Natural killer cell (primary cell): Measurements from ENCODE around the gene HDGFL3. TPM values are rescaled to one million over a fixed set of nuclear protein-coding genes. Genes with fewer than 3 reads are reported as not detected.

Source experiments
- ATAC-seq, 3 donors: fragments of 150-1000 bp in 2 of 3; fragments of 200-7000 bp in 1 of 3; cut with Tn5 transposase; 1 replicate in 1 of 3; 2 replicates in 2 of 3; pipeline ENCODE4 v1.10.0; 2021; ENCODE audit warnings: mild to moderate bottlenecking in 2 of 3, moderate library complexity in 2 of 3
- DNase-seq, 2 donors: peaks; one replicate each; pipeline versions ENCODE4 v3.0.0 to v3.0.0-alpha.2; 2013 to 2021; ENCODE audit warnings: mixed read lengths in 1 of 2
- H3K27ac ChIP-seq: one replicate; pipeline ENCODE4 v1.5.1; 2013; ENCODE audit warnings: mild to moderate bottlenecking, low read length
- H3K27me3 ChIP-seq: one replicate; pipeline ENCODE4 v1.6.1; 2013; ENCODE audit warnings: low read length; ENCODE audit not compliant: control insufficient read depth, insufficient read depth
- H3K36me3 ChIP-seq: one replicate; pipeline ENCODE4 v1.6.1; 2013; ENCODE audit warnings: low read length; ENCODE audit not compliant: control insufficient read depth, insufficient read depth
- H3K4me1 ChIP-seq: one replicate; pipeline ENCODE4 v1.6.1; 2013; ENCODE audit warnings: low read length; ENCODE audit not compliant: control insufficient read depth, insufficient read depth
- H3K4me3 ChIP-seq: one replicate; pipeline ENCODE4 v1.5.1; 2013; ENCODE audit warnings: low read length
- H3K9me3 ChIP-seq: one replicate; pipeline ENCODE4 v1.6.1; 2013; ENCODE audit warnings: low read length; ENCODE audit not compliant: control insufficient read depth, insufficient read depth
- H3K27ac Mint-ChIP-seq, 2 donors: one replicate each; pipeline ENCODE4 v1.8.0; 2022; ENCODE audit warnings: mild to moderate bottlenecking in 2 of 2, mixed read lengths in 2 of 2, moderate library complexity in 1 of 2
- H3K27me3 Mint-ChIP-seq, 2 donors: one replicate each; pipeline ENCODE4 v1.8.0; 2022; ENCODE audit warnings: low read depth in 2 of 2, mixed read lengths in 2 of 2
- H3K36me3 Mint-ChIP-seq: one replicate; pipeline ENCODE4 v1.8.0; 2022; ENCODE audit warnings: mixed read lengths
- H3K4me1 Mint-ChIP-seq, 2 donors: one replicate each; pipeline ENCODE4 v1.8.0; 2022; ENCODE audit warnings: mixed read lengths in 2 of 2
- H3K4me3 Mint-ChIP-seq: one replicate; pipeline ENCODE4 v1.8.0; 2022; ENCODE audit warnings: mild to moderate bottlenecking, moderate library complexity, mixed read lengths
- H3K9me3 Mint-ChIP-seq, 2 donors: one replicate each; pipeline ENCODE4 v1.8.0; 2022; ENCODE audit warnings: mixed read lengths in 2 of 2
- WGBS: methylation state at CpG from one replicate; pipeline ENCODE4 v1.1.7; 2013; ENCODE audit warnings: missing lambda C conversion rate; ENCODE audit not compliant: insufficient coverage; 5-methylcytosine and 5-hydroxymethylcytosine counted together
- intact Hi-C: fragments of 100-400 bp; cut with micrococcal nuclease; formaldehyde crosslinking; loops from one replicate; pipeline ENCODE4 v1.14.2; 2022
- total RNA-seq, 4 donors: library from RNA; stranded (reverse); fragments of 120-200 nt in 1 of 4; gene quantifications; one replicate each; pipeline versions ENCODE4 v1.2.3 to v1.2.4, GENCODE V29; 2013 to 2022
- TF ChIP-seq, protein P1 (sequence below): fragments of 200-600 bp; IDR thresholded peaks from one replicate; pipeline ENCODE4 v1.8.0; 2022; ENCODE audit warnings: antibody characterized with exemption

The HDGFL3 gene
- total RNA-seq, 3 donors from 2014 or later (not counting 1 experiment from before 2014, with no cell fraction given), result 13.0 to 25.3 (median 21.4) TPM

DNA sequence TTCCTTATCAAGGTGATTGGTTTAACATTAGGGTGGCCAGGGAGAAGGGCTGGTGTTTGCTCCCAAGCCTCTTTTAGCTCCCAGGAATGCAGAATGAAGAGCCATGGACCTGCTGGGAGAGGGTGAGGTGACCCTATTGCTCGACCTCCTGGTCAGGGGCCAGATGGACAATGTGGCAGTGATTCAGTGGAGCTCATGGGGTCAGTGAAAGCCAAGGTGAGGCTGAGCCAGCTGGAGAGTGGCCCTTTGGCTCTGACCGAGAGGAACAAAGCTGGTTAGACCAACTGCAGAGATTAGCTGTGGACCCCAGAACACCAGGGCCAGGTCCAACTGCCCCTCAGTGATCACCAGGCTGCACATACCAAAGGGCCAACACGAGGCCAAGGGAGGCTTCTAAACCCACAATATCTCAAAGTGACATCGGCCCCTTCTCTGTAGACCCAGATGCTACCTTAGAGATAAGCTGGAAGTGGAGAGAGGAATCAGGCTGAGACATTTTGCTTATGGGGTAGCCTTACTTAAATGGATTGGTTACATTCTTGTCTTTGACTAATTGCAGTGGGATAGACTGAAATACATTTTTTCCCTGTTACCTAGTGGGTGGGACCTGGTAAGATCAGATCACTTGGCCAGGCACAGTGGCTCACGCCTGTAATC lies 124.8 kb downstream of the HDGFL3 start:
- no peak overlapping the region for H3K4me3 ChIP-seq
- H3K36me3 ChIP-seq, result no peaks in the 10 kb centered on the region
- DNase-seq (no peak), ATAC-seq (no peak)
- WGBS, result 85% methylated on average over 3 of the region's 5 CpGs
- peaks cover 2% of the 10 kb centered on the region for H3K27me3 ChIP-seq
- H3K9me3 ChIP-seq, result no peaks in the 10 kb centered on the region
- Mint-ChIP-seq H3K27me3 (peaks cover 14 to 36% of the 10 kb centered on the region in 2 donors), H3K4me1 (peaks cover 0 to 8% of the 10 kb centered on the region in 2 donors), H3K9me3 (no peaks in the 10 kb centered on the region), H3K36me3 (no peaks in the 10 kb centered on the region), H3K4me3 (no peak overlapping the region), H3K27ac (no peak overlapping the region)
- intact Hi-C loops, result no loop called here
- TF ChIP-seq, protein P1, sequence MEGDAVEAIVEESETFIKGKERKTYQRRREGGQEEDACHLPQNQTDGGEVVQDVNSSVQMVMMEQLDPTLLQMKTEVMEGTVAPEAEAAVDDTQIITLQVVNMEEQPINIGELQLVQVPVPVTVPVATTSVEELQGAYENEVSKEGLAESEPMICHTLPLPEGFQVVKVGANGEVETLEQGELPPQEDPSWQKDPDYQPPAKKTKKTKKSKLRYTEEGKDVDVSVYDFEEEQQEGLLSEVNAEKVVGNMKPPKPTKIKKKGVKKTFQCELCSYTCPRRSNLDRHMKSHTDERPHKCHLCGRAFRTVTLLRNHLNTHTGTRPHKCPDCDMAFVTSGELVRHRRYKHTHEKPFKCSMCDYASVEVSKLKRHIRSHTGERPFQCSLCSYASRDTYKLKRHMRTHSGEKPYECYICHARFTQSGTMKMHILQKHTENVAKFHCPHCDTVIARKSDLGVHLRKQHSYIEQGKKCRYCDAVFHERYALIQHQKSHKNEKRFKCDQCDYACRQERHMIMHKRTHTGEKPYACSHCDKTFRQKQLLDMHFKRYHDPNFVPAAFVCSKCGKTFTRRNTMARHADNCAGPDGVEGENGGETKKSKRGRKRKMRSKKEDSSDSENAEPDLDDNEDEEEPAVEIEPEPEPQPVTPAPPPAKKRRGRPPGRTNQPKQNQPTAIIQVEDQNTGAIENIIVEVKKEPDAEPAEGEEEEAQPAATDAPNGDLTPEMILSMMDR, result no peak
- no peak overlapping the region for H3K27ac ChIP-seq
- no peaks in the 10 kb centered on the region for H3K4me1 ChIP-seq

- Histone ChIP-seq H3K4me3 (no peak overlapping the region), H3K27me3 (peaks cover 2% of the 10 kb centered on the region), H3K36me3 (no peaks in the 10 kb centered on the region), H3K9me3 (no peaks in the 10 kb centered on the region), H3K27ac (no peak overlapping the region), H3K4me1 (no peaks in the 10 kb centered on the region)
- TF ChIP-seq, protein P1, result no peak
- peaks cover 0 to 8% of the 10 kb centered on the region in 2 donors for H3K4me1 Mint-ChIP-seq
- H3K27ac Mint-ChIP-seq, result no peak overlapping the region
- WGBS, result 89% methylated on average over 3 of the region's 5 CpGs
- no peak overlapping the region for H3K4me3 Mint-ChIP-seq
- H3K36me3 Mint-ChIP-seq, result no peaks in the 10 kb centered on the region
- ATAC-seq (no peak), DNase-seq (no peak)
- intact Hi-C loops, result no loop called here
- peaks cover 18 to 30% of the 10 kb centered on the region in 2 donors for H3K27me3 Mint-ChIP-seq
- H3K9me3 Mint-ChIP-seq, result no peaks in the 10 kb centered on the region
Measured at GRCh38 chr15:83081256-83082014, 126.2 kb downstream of the HDGFL3 start.

- Histone ChIP-seq H3K27ac (no peak overlapping the region), H3K4me3 (no peak overlapping the region), H3K4me1 (no peaks in the 10 kb centered on the region), H3K9me3 (peaks cover under 1% of the 10 kb centered on the region), H3K36me3 (no peaks in the 10 kb centered on the region), H3K27me3 (peaks cover 2% of the 10 kb centered on the region)
- Mint-ChIP-seq H3K27me3 (peaks cover 26 to 37% of the 10 kb centered on the region in 2 donors), H3K27ac (no peak overlapping the region), H3K36me3 (no peaks in the 10 kb centered on the region), H3K4me3 (no peak overlapping the region), H3K9me3 (no peaks in the 10 kb centered on the region), H3K4me1 (peaks cover 0 to 8% of the 10 kb centered on the region in 2 donors)
- no peak for DNase-seq
- WGBS, result 90% methylated on average over 7 of the region's 7 CpGs
- intact Hi-C loops, result no loop called here
- TF ChIP-seq, protein P1, result no peak
- ATAC-seq, result no peak
Measured at GRCh38 chr15:83078712-83079111, 128.9 kb downstream of the HDGFL3 start.

Other genes with a start within 250 kb of the HDGFL3 start
- 10 to 100 TPM; 15.4 to 27.2 (median 25.7) TPM for gene RAMAC, start 221.6 kb downstream of the HDGFL3 start, total RNA-seq
- gene C15orf40, start 196.2 kb downstream of the HDGFL3 start, total RNA-seq, result 10 to 100 TPM; 12.5 to 16.0 (median 15.1) TPM
- gene BTBD1, start 140.6 kb downstream of the HDGFL3 start, total RNA-seq, result 10 to 100 TPM; 42.5 to 54.4 (median 54.0) TPM
- 10 to 100 TPM; 10.4 to 15.5 (median 12.6) TPM for gene TM6SF1, start 100.2 kb downstream of the HDGFL3 start, total RNA-seq
- gene BNC1, start 76.8 kb upstream of the HDGFL3 start, total RNA-seq, result not detected
- gene SH3GL3, start 239.5 kb upstream of the HDGFL3 start, total RNA-seq, result not detected